MCF 10A (cell line): ENCODE data around the gene TXK. TPM values are rescaled to one million over a fixed set of nuclear protein-coding genes. Genes with fewer than 3 reads are reported as not detected.
A peak's percentile ranks its signal among the peaks of the same experiment; 100 is the strongest.

ENCODE experiments used
- BruUV-seq: library from RNA; stranded (reverse); fragments of 400-500 nt; replicated peaks from 2 replicates; lab custom pipeline; 2021; lab: Mats Ljungman, UMichigan
- CTCF ChIA-PET: fragments of 300-600 bp; sonication (Branson Sonifier 250); formaldehyde crosslinking; extraction: SDS; loops from one replicate; lab custom pipeline; 2021; ENCODE audit warnings: antibody characterized with exemption, inconsistent platforms; lab: Yijun Ruan, JAX
- POLR2A ChIA-PET: fragments of 300-600, 350-650 bp; sonication (Branson Sonifier 250); formaldehyde crosslinking; extraction: SDS; loops from one replicate; lab custom pipeline; 2020; ENCODE audit warnings: antibody characterized with exemption, inconsistent platforms; lab: Yijun Ruan, JAX
- DNase-seq: peaks from one replicate; pipeline ENCODE4 v3.0.0-alpha.2; 2018; ENCODE audit not compliant: unreplicated experiment
- H3K27ac Mint-ChIP-seq: one replicate; pipeline ENCODE4 v1.8.0; 2022; ENCODE audit warnings: mild to moderate bottlenecking, low read depth, mixed read lengths; ENCODE audit not compliant: unreplicated experiment
- H3K27me3 Mint-ChIP-seq: one replicate; pipeline ENCODE4 v1.8.0; 2022; ENCODE audit warnings: mixed read lengths; ENCODE audit not compliant: insufficient read depth, unreplicated experiment
- H3K36me3 Mint-ChIP-seq: one replicate; pipeline ENCODE4 v1.8.0; 2022; ENCODE audit warnings: mild to moderate bottlenecking, moderate library complexity, mixed read lengths; ENCODE audit not compliant: insufficient read depth, unreplicated experiment
- H3K4me1 Mint-ChIP-seq: one replicate; pipeline ENCODE4 v1.8.0; 2022; ENCODE audit warnings: mixed read lengths; ENCODE audit not compliant: insufficient read depth, unreplicated experiment
- H3K4me3 Mint-ChIP-seq: one replicate; pipeline ENCODE4 v1.8.0; 2022; ENCODE audit warnings: mild to moderate bottlenecking, moderate library complexity, mixed read lengths; ENCODE audit not compliant: unreplicated experiment
- H3K9me3 Mint-ChIP-seq: one replicate; pipeline ENCODE4 v1.8.0; 2022; ENCODE audit warnings: mixed read lengths; ENCODE audit not compliant: unreplicated experiment
- CTCF ChIP-seq: fragments of 200-600 bp; IDR thresholded peaks from one replicate; pipeline ENCODE4 v1.8.0; 2022; ENCODE audit warnings: antibody characterized with exemption, mild to moderate bottlenecking; ENCODE audit not compliant: unreplicated experiment
- intact Hi-C: fragments of 100-400 bp; cut with micrococcal nuclease; formaldehyde crosslinking; loops from 2 replicates; pipeline ENCODE4 v1.14.1; 2022
- total RNA-seq: library from RNA; stranded (reverse); gene quantifications from 2 replicates; pipeline ENCODE4 v1.2.3, GENCODE V29; 2022

TXK gene
- total RNA-seq, 1 experiment from 2014 or later = not detected

- POLR2A ChIA-PET = no interaction called here
- BruUV-seq = no TSS peak
Observed at GRCh38 chr4:48110452-48110978, 23.5 kb downstream of the TXK start.

GRCh38 chr4:48109413-48110263 lies 24.4 kb downstream of the TXK start:
- H3K27me3 Mint-ChIP-seq = no peaks in the 10 kb centered on the region
- intact Hi-C loops = no loop called here
- H3K4me3 Mint-ChIP-seq = no peak overlapping the region
- peak; percentile 72 for DNase-seq
- no peaks in the 10 kb centered on the region for H3K4me1 Mint-ChIP-seq
- H3K9me3 Mint-ChIP-seq = no peaks in the 10 kb centered on the region
- no peaks in the 10 kb centered on the region for H3K36me3 Mint-ChIP-seq
- CTCF ChIA-PET = interaction anchor here (0.5 to 4.2 kb wide), 33 partner anchors 9 to 509 kb away, joined by 3 to 43 read pairs (median 4); no protein-coding TSS in a partner anchor
- no TSS peak for BruUV-seq
- TF ChIP-seq CTCF = peak; percentile 56
- POLR2A ChIA-PET = no interaction called here
- H3K27ac Mint-ChIP-seq = no peak overlapping the region

More at GRCh38 chr4:48110452-48110978, 23.5 kb downstream of the TXK start:
- H3K36me3 Mint-ChIP-seq = no peaks in the 10 kb centered on the region
- no peaks in the 10 kb centered on the region for H3K4me1 Mint-ChIP-seq
- CTCF ChIA-PET = interaction anchor here (0.5 to 4.2 kb wide), 13 partner anchors 8 to 464 kb away, joined by 3 to 43 read pairs (median 5); no protein-coding TSS in a partner anchor
- DNase-seq = no peak
- TF ChIP-seq CTCF = no peak
- no peaks in the 10 kb centered on the region for H3K27me3 Mint-ChIP-seq
- intact Hi-C loops = no loop called here
- no peak overlapping the region for H3K4me3 Mint-ChIP-seq
- no peak overlapping the region for H3K27ac Mint-ChIP-seq
- no peaks in the 10 kb centered on the region for H3K9me3 Mint-ChIP-seq

- no peaks in the 10 kb centered on the region for H3K4me1 Mint-ChIP-seq
- ChIA-PET CTCF (interaction anchor here (0.5 to 4.2 kb wide), 19 partner anchors 10 to 103 kb away, joined by 3 to 43 read pairs (median 6); no protein-coding TSS in a partner anchor), POLR2A (no interaction called here)
- H3K36me3 Mint-ChIP-seq = no peaks in the 10 kb centered on the region
- TF ChIP-seq CTCF = no peak
- H3K4me3 Mint-ChIP-seq = no peak overlapping the region
- no peaks in the 10 kb centered on the region for H3K9me3 Mint-ChIP-seq
- no peak overlapping the region for H3K27ac Mint-ChIP-seq
- BruUV-seq = no TSS peak
- intact Hi-C loops = no loop called here
- no peaks in the 10 kb centered on the region for H3K27me3 Mint-ChIP-seq
- DNase-seq = no peak
Observed at GRCh38 chr4:48108309-48109073, 25.6 kb downstream of the TXK start.
